A673 (cell line): ENCODE measurements around the gene ABHD8.

Experiments
- EZH2 ChIP-seq: fragments of 200-600 bp; sonication (generic); IDR thresholded peaks from 2 replicates; pipeline ENCODE4 v1.6.1; 2017; ENCODE audit warnings: borderline replicate concordance, low read depth, mild to moderate bottlenecking, mixed read lengths, antibody characterized with exemption, low read length; ENCODE audit not compliant: poor library complexity, severe bottlenecking
- TF ChIP-seq, protein P1 (sequence below): fragments of 300-800, 200-600 bp; sonication (generic); conservative IDR thresholded peaks from 2 replicates; pipeline ENCODE4 v1.5.1; 2017; ENCODE audit warnings: low read depth, mild to moderate bottlenecking, antibody characterized with exemption, low read length, moderate library complexity, mixed read lengths

DNA sequence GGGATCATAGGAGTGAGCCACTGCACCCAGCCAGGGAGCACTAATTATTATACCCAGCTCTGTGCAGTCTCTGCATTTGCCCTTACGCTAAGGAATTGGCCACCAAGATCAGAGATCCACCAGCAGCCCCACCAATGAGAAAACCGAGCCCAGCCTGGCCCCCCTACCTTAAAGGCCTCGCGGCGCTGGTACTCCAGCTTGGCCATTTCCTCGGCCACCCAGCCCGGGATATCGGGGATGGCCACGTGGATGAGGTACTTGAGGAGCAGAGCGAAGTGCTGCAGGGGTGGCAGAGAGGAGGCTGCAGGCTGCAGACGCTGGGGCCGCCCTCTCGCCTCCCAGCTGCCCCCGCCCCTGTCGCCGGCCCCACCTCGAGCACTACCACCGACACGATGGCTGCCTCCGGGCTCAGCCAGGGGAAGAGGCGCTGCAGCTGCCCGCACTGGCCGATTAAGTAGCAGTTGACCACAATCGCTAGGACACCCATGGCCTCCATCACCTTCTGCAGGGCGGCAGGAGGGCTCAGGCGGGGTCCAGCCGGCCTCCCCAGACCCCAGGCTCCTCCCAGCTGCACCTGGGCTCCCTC lies 23.9 kb upstream of the ABHD8 start:
- no peak for TF ChIP-seq EZH2
- TF ChIP-seq, protein P1, sequence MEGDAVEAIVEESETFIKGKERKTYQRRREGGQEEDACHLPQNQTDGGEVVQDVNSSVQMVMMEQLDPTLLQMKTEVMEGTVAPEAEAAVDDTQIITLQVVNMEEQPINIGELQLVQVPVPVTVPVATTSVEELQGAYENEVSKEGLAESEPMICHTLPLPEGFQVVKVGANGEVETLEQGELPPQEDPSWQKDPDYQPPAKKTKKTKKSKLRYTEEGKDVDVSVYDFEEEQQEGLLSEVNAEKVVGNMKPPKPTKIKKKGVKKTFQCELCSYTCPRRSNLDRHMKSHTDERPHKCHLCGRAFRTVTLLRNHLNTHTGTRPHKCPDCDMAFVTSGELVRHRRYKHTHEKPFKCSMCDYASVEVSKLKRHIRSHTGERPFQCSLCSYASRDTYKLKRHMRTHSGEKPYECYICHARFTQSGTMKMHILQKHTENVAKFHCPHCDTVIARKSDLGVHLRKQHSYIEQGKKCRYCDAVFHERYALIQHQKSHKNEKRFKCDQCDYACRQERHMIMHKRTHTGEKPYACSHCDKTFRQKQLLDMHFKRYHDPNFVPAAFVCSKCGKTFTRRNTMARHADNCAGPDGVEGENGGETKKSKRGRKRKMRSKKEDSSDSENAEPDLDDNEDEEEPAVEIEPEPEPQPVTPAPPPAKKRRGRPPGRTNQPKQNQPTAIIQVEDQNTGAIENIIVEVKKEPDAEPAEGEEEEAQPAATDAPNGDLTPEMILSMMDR: no peak
